Measurements from ENCODE around the gene IL27RA. TPM values are rescaled to one million over a fixed set of nuclear protein-coding genes. Genes with fewer than 3 reads are reported as not detected.
"Not testable (repeated sequence)": the region's sequence is repeated elsewhere in the genome, so short reads cannot be mapped to it uniquely, and the experiment has no call there.

IL27RA gene
- total RNA-seq, 4 donors from 2014 or later, result 4.5 to 12.8 (median 6.3) TPM

GRCh38 chr19:14022469-14022868 is 9.1 kb upstream of the IL27RA start:
- DNase-seq (ENCODE audit: low spot score) (no peak), ATAC-seq (ENCODE audit: low FRiP score) (no peak)
- no peak for TF ChIP-seq CTCF (IDR thresholded peaks at IDR 0.05)

GRCh38 chr19:14023404-14024235 is 7.9 kb upstream of the IL27RA start:
- no peak for TF ChIP-seq CTCF (IDR thresholded peaks at IDR 0.05)
- DNase-seq (ENCODE audit: low spot score) (no peak), ATAC-seq (ENCODE audit: low FRiP score) (no peak)

GRCh38 chr19:14026652-14027192 is 4.8 kb upstream of the IL27RA start:
- not testable (repeated sequence) for DNase-seq (ENCODE audit: low spot score); ATAC-seq (ENCODE audit: low FRiP score)

GRCh38 chr19:14027856-14028450 is 3.6 kb upstream of the IL27RA start, which contains the start of gene RLN3:
Gene RLN3 (plus strand): TSS chr19:14028148. CDS start chr19:14028205, 57 bp downstream.
- ATAC-seq (ENCODE audit: low FRiP score), result no peak

GRCh38 chr19:14028901-14029300 is 2.7 kb upstream of the IL27RA start:
- DNase-seq (ENCODE audit: low spot score), result no peak
- no peak for TF ChIP-seq CTCF (IDR thresholded peaks at IDR 0.05)

More at GRCh38 chr19:14027856-14028450, 3.6 kb upstream of the IL27RA start, which contains the start of gene RLN3:
- no peak for DNase-seq (ENCODE audit: low spot score)
- no peak for TF ChIP-seq CTCF (IDR thresholded peaks at IDR 0.05)

GRCh38 chr19:14030997-14031718 is 404 bp upstream of the IL27RA start:
- ATAC-seq (ENCODE audit: low FRiP score), result no peak
- no peak for TF ChIP-seq CTCF (IDR thresholded peaks at IDR 0.05)
- DNase-seq (ENCODE audit: low spot score), result no peak

More at GRCh38 chr19:14028901-14029300, 2.7 kb upstream of the IL27RA start:
- ATAC-seq (ENCODE audit: low FRiP score), result no peak

GRCh38 chr19:14033946-14034345 is 2.4 kb downstream of the IL27RA start:
- DNase-seq (ENCODE audit: low spot score), result no peak
- ATAC-seq (ENCODE audit: low FRiP score), result no peak
- TF ChIP-seq CTCF (IDR thresholded peaks at IDR 0.05), result no peak

- DNase-seq (ENCODE audit: low spot score); ATAC-seq (ENCODE audit: low FRiP score): not testable (repeated sequence)
These were observed 3.6 kb downstream of the IL27RA start for GRCh38 chr19:14035159-14035558.

Data from omental fat pad (tissue), 4 donors.